Forelimb muscle (tissue), 1 donor: ENCODE results near the gene EXOC4. TPM values are rescaled to one million over a fixed set of nuclear protein-coding genes. Genes with fewer than 3 reads are reported as not detected.
"Not testable (repeated sequence)": the region's sequence is repeated elsewhere in the genome, so short reads cannot be mapped to it uniquely, and the experiment has no call there.

Experiments
- DNase-seq: peaks from one replicate; pipeline ENCODE4 v3.0.0-alpha.2; 2013; ENCODE audit warnings: low read depth
- polyA plus RNA-seq: library from polyadenylated mRNA; unstranded; fragments of 120-200 nt; gene quantifications from one replicate; pipeline ENCODE4 v1.2.1, GENCODE V29; 2013; ENCODE audit not compliant: insufficient read length

EXOC4 gene
- polyA plus RNA-seq, 1 donor, result 55.2 TPM

DNA sequence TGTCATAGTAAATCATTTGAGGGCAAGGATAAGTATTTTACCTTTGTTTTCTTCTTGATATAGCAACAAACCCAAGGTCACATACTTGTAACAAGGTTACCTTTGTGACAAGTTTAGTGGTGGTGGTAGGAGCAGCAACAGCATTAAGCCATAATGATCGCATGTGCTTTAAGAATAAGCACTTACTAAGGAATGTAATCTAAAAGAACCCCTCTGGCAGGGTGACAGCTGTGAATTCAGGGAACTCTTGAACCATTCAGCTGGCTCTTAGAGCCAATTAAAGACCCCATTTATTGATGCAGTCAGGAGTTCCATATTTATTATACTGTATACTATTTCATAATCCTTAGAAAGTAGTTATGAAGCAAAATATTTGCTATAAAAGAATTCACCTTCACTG, 370.8 kb downstream of the EXOC4 start:
- DNase-seq, result no peak

GRCh38 chr7:133625046-133625445, 372.2 kb downstream of the EXOC4 start:
- no peak for DNase-seq

DNA sequence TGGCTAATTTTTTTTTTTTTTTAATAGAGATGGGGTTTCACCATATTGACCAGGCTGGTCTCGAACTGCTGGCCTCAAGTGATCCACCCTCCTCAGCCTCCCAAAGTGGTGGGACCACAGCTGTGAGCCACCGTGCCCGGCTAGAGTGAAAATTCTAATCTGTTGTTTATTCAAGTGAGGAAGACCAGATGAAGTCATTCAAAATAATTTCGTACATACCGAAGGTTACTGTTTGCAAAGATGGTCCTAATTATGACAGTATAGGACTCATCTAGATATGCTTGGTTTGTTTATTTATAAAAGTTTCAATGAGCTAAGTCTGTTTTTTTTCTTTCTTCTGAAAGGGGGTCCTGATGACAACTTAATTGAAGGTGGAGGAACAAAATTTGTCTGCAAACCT, 376.8 kb downstream of the EXOC4 start:
- no peak for DNase-seq

GRCh38 chr7:133633055-133633454, 380.2 kb downstream of the EXOC4 start:
- no peak for DNase-seq

GRCh38 chr7:133635541-133635940, 382.7 kb downstream of the EXOC4 start:
- no peak for DNase-seq

- DNase-seq, result no peak
Observed at GRCh38 chr7:133638857-133639256, 386.0 kb downstream of the EXOC4 start.

DNA sequence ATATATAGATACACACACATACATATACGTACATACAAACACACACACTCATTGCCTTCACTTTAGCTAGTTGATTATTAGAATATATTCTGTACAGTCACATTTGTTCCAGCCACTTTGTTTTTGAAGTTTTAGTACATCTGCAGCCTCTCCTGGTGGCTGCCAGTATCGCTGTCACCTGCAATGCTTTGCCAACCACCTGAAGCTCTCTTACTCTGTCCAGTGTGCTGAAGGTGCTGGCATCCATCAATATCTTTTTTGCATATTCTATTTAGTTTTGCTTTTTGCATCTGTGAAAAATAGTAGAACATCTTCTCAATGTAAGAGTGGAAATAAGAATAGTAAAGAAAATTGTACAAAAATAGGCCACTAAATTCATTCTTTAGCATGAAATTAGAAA, 388.6 kb downstream of the EXOC4 start:
- DNase-seq, result no peak

GRCh38 chr7:133642907-133643306, 390.0 kb downstream of the EXOC4 start:
- no peak for DNase-seq

DNA sequence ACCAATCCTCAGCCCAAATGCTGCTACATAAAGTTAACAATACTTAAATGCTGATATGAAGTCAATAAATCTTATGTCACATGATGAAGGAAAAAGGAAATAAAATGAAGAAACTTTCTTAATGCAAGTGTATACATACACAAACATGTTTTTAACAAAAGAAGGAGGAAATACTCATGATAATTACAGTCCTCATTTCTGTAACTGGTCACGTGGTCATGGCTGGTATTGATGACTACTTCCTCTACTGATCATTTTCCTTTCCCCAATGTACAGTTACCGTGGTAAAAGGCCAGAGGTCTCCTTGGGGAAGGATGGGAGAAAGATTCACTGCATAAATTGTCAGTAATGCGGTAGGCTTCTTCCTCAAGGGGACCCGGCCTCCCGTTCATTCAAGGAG, 390.8 kb downstream of the EXOC4 start:
- not testable (repeated sequence) for DNase-seq

DNA sequence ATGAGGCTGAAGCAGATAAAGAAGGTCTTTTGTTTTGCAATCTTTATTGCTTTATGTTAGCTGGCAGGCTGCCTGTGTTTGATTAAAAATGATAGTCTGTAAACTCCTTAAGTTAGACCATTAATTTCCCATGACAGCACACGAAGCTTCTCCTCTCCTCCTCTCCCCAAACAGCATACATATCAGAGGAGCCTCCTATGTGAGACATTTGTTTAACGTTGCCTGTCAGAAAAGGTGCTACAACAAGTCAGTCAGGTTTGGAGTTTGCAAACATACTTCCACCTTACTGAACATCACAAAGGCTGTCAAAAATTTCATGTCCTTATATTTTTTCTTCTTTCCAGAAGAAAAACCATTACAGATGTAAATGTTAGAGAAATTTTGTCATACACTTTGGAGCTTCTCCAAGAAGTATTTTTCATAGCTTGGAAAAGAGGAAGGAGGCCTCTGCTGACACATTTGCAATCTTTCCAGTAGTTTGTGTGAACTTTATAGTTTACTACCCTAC, 393.1 kb downstream of the EXOC4 start:
- DNase-seq, result no peak

DNA sequence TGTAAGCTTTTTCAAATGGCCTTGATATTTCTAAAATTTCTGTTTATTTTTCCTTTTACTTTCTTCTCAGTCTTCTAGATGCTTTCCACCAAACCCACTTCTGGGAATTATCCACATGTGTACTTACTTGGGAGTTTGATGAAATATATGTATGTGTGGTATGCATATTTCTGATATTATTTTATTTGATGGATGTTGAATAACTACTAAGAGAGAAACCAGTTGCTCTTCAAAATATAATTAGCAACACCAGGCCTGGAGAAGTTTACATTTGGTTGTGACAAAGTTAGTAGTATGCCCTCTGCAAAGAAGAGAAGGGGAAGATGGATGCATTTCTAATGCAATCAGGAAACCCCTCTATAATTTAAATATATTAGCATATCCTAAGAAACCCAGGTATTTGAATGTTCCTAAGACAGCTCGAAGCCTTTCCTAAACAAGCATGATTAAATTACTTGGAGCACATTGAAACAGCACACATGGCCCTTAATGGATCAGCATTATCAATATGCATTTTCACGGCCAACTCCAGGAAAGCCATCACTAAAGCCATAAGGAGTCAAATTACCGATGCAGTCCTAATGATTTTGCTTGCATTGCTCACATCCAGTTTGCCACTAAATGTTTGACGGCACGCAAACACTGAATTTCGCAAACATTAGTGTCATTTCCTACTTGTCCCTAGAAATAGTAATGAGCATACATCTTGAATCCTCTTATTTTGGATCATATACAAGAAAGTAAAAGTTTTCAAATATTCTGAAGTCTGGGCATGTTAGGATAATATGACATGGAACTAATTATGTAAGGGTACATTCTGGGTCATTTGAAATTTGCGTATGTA, 393.8 kb downstream of the EXOC4 start:
- DNase-seq, result no peak

DNA sequence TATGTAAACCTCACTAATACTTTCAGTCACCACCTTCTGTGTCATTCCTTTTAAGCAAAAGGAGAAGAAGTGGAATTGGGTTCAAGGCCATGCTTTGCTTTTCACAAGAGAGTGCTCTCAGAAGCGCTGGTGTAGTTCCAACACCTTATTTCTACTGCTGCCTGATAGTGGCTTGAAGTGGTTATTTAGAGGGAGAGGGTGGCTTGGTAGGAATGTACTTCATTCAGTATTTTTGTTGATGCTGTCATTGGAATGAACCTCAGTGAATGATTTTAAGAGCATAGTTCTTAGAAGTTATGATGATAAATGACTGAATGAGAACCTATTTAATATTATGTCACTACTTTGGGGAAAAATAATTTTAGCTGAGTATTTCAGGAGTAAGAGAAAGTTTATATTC, 396.7 kb downstream of the EXOC4 start:
- no peak for DNase-seq

DNA sequence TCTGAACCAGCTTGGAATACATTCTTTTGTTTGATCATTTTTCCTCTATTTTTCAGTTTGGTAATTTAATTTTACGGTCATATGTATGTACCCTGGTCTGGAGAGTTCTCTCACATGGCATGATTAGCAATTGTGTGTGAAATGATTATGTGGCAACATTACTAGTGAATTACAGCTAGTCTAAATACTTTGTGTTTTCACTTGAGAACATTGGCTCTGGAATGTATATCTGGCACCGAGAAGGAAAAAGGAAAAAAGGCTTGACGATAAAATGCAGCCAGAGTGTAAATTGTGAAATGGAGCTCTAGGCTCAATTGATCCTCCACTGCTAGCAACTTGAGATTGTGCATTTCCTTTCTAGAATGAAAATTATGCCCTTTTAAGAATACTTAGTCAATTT, 397.2 kb downstream of the EXOC4 start:
- DNase-seq, result peak; percentile 16

DNA sequence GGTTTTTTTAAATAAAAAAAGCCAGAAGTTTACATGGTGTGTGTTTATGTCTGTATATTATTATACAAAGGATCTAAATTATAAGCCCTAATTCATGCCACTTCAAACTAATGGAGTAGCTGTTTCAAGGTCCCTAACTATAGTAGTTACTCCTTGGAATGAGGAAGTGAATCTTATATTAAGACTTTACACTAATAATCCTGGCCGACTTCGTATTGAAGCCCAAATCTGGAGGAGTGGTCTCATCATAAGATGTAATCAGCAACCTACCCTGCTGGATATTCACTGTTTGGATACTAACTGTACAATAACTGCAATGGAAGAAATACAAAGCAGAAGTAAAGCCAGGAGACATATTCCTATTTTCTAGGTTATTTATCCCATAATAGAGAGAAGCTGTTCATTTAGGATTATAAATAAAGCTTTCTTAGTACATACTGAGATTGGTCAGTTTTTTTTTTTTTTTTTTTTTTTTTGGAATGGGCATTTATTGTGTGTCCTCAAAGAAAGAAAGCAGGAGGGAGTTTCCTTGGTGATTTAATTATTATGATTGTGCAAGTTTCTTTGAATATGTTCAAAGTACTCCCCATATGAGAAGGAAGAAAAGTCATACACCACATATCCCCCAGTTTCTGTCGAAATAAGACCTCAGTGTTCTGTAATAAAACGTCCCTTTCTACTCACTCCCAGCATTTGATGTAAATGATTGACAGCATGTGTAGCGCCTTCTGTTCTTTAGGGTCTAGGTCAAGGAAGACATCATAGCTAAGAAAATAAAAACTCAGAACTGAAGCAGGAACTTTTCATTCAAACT, 397.8 kb downstream of the EXOC4 start:
- DNase-seq, result no peak

DNA sequence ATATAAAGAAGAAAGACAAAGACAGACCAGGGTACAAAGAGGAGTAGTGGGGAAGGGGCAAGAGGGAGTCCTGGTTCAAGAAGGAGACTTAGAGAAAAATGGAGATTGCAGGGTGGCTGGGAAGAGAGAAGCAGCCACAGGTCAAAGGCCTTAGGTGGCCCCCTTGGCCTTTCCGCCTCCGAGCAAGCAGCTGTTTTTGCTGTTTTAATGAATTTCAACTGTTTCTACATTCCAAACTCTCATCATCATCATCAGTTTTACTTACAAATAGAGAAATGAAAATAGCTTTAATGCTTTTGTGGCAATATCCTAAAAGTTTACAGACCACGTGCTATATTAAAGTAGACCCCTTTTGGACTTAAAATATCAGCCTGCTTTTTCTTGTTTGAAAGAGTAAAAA, 399.7 kb downstream of the EXOC4 start:
- DNase-seq, result no peak

DNA sequence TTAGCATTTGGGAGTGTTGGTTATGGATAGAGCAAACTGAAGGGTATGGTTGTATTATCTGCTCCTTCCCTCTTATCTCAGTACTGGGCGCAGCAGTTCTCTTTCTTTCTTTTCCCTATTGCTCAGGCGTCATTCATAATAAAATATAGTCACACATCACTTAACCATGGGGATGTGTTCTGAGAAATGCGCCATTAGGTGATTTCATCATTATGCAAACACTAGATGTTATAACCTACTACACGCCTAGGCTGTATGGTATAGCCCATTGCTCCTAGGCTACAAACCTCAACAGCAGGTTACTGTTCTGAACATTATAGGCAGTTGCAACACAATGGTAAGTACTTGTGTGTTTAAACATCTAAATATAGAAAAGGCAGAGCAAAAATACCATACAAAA, 401.7 kb downstream of the EXOC4 start:
- no peak for DNase-seq

- DNase-seq, result no peak
Observed at GRCh38 chr7:133662276-133662675, 409.4 kb downstream of the EXOC4 start.

DNA sequence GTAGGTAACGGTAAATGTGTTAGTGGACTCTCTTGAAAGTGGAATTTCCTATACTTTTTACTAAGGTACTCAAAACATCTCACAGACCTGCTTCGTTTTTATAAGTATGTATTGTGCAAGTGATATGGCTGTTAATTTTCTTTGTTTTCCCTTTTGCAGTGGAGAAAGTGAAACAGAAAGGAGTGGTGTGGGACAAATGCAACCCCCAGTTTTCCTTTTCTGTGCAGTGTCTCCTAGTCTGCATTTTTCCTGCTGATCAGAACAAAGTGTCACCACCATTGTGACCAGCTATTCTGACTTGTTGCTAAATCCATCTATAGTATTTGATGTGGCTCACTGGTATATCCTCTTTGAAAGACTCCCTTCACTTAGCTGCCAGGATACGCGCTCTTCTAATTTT, 410.0 kb downstream of the EXOC4 start:
- DNase-seq, result no peak

- DNase-seq, result no peak
Observed at GRCh38 chr7:133664528-133664927, 411.6 kb downstream of the EXOC4 start.

GRCh38 chr7:133668296-133669060, 415.6 kb downstream of the EXOC4 start:
- DNase-seq, result no peak

- no peak for DNase-seq
Observed at GRCh38 chr7:133669061-133669455, 416.2 kb downstream of the EXOC4 start.

DNA sequence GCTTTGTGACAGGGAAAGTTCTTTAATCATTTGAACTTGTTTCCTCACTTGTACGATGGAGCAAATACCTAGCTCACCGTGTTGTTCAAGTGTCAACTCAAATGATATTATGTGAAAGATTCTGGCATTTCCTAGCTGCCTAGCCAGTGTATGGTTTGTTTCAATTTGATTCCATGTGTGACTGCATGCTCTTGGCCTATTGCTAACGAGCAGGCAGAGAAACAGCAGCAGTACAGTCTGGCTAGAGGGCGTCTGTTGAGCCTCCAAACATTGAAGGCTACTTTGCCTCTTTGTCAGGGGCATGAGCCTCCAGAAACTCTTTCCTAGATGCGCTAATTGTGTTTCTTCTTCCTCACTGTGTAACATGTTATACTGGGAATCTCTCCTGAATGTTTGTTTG, 417.4 kb downstream of the EXOC4 start:
- DNase-seq, result no peak
